Duodenal mucosa (tissue), 2 donors: Measurements from ENCODE around the gene GARNL3.

Experiments
- H3K27ac ChIP-seq: one replicate; pipeline ENCODE4 v1.7.0; 2013; ENCODE audit warnings: low read depth, low read length
- H3K27me3 ChIP-seq, 2 donors: one replicate each; pipeline ENCODE4 v1.7.0; 2013; ENCODE audit warnings: low read length in 2 of 2, control low read depth in 1 of 2; ENCODE audit not compliant: insufficient read depth in 2 of 2, control insufficient read depth in 1 of 2
- H3K36me3 ChIP-seq, 2 donors: one replicate each; pipeline ENCODE4 v1.7.0; 2013; ENCODE audit warnings: low read length in 2 of 2, control low read depth in 1 of 2; ENCODE audit not compliant: insufficient read depth in 2 of 2, control insufficient read depth in 1 of 2
- H3K4me1 ChIP-seq, 2 donors: one replicate each; pipeline ENCODE4 v1.7.0; 2013; ENCODE audit warnings: low read length in 2 of 2, control low read depth in 1 of 2; ENCODE audit not compliant: insufficient read depth in 2 of 2, control insufficient read depth in 1 of 2
- H3K4me3 ChIP-seq, 2 donors: one replicate each; pipeline ENCODE4 v1.7.0; 2013; ENCODE audit warnings: low read length in 2 of 2, low read depth in 1 of 2
- H3K9ac ChIP-seq, 2 donors: one replicate each; pipeline ENCODE4 v1.7.0; 2013; ENCODE audit warnings: low read length in 2 of 2, low read depth in 1 of 2
- H3K9me3 ChIP-seq, 2 donors: one replicate each; pipeline ENCODE4 v1.7.0; 2013; ENCODE audit warnings: low read length in 2 of 2, control low read depth in 1 of 2; ENCODE audit not compliant: control insufficient read depth in 1 of 2

The GARNL3 gene

DNA sequence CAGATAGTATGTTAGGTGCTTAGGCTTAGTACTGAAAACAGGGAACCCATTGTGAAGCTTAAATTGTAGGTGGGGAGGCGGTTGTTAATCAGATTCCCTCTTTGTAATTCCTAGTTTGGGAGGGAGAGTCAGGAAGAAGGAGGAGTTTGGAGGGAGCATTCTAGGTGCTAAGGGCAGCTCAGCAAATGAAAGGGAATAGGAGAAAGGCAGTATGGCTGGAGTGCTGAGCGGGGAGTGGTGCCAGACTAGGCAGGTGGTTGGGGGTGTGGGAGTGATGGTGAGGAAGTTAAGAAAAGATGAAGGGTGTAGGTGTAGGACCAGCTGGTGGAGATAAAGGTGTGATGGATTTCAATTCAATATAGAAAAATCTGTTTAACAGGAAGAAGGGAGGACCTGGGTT is 11.1 kb upstream of the GARNL3 start:
- Histone ChIP-seq H3K9me3 (no peaks in the 10 kb centered on the region), H3K27me3 (no peaks in the 10 kb centered on the region), H3K36me3 (no peaks in the 10 kb centered on the region), H3K9ac (no peak overlapping the region), H3K4me1 (no peaks in the 10 kb centered on the region), H3K27ac (no peak overlapping the region), H3K4me3 (no peak overlapping the region)

DNA sequence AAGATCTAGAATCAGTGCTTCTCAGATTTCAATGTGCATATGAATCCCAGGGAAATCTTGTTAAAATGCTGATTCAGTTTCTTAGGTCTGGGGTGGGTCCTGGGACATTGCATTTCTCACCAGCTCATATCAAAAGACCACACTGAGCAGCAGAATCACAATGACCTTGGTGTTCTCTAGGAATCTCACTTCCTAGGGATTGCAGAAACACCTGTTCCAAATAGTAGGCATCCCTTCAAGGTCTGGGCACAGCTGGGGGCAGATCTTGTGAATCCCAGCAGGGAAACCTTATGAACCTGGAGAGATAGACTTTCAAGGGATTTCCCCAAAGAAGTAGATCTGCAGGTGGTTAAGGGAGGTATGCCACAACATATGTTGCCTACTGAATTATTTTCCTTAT is 8.9 kb upstream of the GARNL3 start:
- H3K9me3 ChIP-seq: no peaks in the 10 kb centered on the region
- no peaks in the 10 kb centered on the region for H3K27me3 ChIP-seq
- H3K27ac ChIP-seq: no peak overlapping the region
- H3K36me3 ChIP-seq: no peaks in the 10 kb centered on the region
- no peak overlapping the region for H3K9ac ChIP-seq
- no peaks in the 10 kb centered on the region for H3K4me1 ChIP-seq
- no peak overlapping the region for H3K4me3 ChIP-seq

DNA sequence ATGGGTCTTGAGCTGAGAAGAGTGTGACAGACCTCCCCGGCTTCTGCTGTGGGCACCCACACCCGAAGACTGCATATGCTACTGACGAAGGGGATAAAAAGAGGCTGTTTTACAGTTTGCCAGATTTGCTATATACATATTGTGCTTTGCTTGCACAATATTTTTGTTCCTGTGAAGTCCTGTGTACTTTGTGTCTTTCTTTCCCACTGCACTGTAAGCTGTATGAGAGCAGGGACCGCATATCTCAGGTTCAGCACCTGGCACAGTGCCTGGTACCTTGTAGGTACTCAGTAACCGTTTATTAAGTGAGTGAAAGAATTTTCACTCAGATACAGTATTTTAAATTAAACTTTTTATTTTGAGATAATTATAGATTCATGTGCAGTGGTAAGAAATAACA is 8.2 kb upstream of the GARNL3 start:
- no peaks in the 10 kb centered on the region for H3K9me3 ChIP-seq
- no peaks in the 10 kb centered on the region for H3K36me3 ChIP-seq
- no peaks in the 10 kb centered on the region for H3K4me1 ChIP-seq
- no peak overlapping the region for H3K9ac ChIP-seq
- no peaks in the 10 kb centered on the region for H3K27me3 ChIP-seq
- no peak overlapping the region for H3K4me3 ChIP-seq
- H3K27ac ChIP-seq: no peak overlapping the region

DNA sequence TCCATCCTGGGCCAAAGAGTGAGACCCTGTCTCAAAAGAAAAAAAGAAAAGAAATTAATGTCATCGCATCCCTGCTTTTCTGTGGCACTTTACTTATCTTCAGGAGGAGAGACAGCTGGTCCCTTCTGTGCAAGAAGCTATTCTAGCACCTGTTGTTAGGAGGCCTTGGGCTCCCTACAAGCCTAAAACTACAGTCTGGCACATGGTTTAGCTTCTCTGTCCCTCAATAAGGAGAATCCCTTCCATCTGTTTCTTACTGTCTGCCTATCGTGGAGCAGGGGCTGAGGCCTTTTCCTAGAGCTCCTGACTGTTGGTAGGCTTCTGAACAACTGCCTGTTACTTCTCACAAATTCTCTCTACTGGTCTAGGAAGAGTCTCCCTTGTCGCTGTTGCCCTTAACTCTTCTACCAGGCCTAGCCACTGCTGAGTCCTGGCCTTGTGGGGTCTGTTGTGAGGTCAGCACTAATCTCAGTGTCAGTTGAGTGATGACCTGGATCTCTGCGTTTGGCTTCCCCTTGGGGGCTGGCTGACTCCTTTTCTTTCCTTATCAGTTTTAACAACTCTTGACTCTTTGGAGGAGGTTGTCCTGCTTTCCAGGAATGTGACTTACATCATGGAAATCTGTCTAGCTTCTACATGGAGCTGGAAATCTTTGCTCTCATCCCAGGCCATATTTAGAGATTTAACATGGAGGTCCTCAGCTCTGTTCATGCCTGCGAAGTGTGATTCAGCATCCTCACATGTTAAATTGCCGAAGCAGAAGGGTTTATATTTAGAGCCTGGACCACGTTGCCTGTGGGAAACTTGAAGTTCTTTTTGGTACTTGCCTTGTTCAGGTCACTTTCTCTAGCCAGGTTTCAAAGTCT is 5.7 kb upstream of the GARNL3 start:
- no peak overlapping the region for H3K4me3 ChIP-seq
- no peak overlapping the region for H3K9ac ChIP-seq
- H3K36me3 ChIP-seq: no peaks in the 10 kb centered on the region
- no peaks in the 10 kb centered on the region for H3K4me1 ChIP-seq
- no peak overlapping the region for H3K27ac ChIP-seq
- H3K9me3 ChIP-seq: no peaks in the 10 kb centered on the region
- H3K27me3 ChIP-seq: no peaks in the 10 kb centered on the region

DNA sequence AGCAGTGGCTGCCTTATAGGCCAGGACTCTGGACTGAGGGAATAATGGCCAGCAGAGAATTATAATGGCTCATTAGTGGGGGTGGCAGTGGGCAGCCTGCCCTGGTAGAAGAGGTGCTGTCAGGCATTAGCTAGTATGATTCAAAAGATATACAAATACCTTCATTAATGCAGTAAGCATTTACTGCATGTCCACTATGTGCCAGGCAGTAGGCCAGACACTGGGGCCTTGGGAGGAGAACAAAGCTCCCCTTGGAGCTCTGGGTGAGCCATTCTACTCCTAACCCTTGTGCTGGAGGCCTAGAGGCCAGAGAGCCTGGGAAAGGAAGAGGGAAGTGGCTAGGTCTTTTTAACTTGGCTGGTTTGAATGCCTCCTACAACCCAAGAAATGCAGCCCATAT is 2.0 kb upstream of the GARNL3 start:
- no peaks in the 10 kb centered on the region for H3K4me1 ChIP-seq
- H3K27ac ChIP-seq: no peak overlapping the region

DNA sequence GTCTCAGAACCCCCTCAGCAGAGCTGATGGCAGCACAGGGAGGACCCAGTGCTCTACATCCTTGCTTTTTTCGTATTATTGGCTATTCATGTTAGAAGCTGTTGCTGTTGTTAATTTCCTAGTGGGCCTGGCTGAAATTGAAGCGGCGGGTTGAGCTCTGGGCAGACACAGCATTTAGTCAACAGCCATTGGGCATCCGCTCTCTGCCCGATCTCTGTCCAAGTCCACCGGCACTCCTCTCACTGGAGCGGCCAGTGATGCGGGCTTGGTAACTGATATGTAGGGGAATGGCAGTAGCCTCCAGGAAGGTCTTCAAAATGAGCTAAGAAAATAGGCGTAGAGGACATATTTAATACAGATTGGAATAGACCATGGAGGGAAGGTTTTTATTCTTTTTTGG is 1.3 kb upstream of the GARNL3 start:
- Histone ChIP-seq H3K4me3 (no peak overlapping the region), H3K27me3 (no peaks in the 10 kb centered on the region), H3K9me3 (no peaks in the 10 kb centered on the region), H3K9ac (no peak overlapping the region), H3K36me3 (no peaks in the 10 kb centered on the region), H3K4me1 (no peaks in the 10 kb centered on the region), H3K27ac (no peak overlapping the region)

More for the DNA sequence above, 2.0 kb upstream of the GARNL3 start:
- H3K27me3 ChIP-seq: no peaks in the 10 kb centered on the region
- no peaks in the 10 kb centered on the region for H3K36me3 ChIP-seq
- H3K9me3 ChIP-seq: no peaks in the 10 kb centered on the region
- no peak overlapping the region for H3K4me3 ChIP-seq
- no peak overlapping the region for H3K9ac ChIP-seq

DNA sequence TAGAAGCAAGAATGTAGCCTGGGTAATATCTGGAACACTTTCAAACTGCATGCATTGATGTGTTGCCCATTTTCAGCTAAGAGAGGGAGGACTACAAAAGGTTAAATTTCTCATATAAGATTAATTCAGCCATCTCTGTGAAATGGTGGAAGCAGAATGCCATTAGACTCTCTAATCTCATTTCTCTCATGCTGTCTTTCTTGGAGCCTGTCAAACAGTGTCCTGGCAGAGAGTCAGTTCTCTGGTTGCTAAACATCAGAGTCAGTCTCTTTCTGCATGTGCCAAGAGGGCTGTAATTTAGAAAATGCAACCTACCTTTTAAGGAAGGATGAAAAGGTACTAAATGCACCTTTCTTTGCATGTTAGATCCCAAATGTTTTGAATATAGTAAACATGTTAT is 910 bp upstream of the GARNL3 start:
- no peak overlapping the region for H3K27ac ChIP-seq
- H3K27me3 ChIP-seq: no peaks in the 10 kb centered on the region
- H3K4me3 ChIP-seq: no peak overlapping the region
- H3K9me3 ChIP-seq: no peaks in the 10 kb centered on the region
- H3K36me3 ChIP-seq: no peaks in the 10 kb centered on the region
- no peak overlapping the region for H3K9ac ChIP-seq
- H3K4me1 ChIP-seq: no peaks in the 10 kb centered on the region

DNA sequence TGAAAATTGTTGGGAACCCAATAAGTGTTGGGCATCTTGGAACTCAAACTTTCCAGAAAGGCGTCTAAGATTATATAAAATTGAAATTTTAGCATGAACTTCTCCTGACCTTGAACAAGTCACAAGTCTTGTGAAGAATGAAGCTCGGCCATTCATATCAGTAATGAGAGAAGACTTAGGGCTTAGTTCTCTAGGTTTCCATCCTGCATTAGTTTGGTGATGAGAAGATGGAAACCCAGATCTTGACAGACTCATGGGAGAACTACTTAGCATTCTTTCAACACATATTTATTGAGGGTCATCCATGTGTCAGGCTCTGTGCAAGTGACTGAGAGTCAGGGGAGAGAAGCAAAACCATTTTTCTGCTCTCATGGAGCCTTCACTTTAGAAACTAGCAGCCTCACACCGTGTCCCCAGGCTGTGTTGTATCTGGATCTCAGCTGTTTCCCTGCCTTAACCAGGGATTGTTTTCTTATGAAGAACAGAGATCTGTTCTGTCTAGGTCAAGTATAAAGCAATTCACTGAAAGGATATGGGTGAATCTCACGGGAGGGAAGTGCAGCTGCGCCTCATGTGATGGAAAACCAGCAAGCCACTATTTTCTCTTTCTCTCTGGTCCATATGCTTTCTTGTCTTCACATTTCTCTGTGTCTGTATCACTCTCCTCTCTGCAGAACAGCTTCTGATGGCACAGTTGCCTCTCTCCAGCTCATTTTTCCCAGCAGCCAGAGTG is 3.4 kb downstream of the GARNL3 start:
- no peak overlapping the region for H3K9ac ChIP-seq
- H3K27me3 ChIP-seq: no peaks in the 10 kb centered on the region
- no peaks in the 10 kb centered on the region for H3K4me1 ChIP-seq
- no peak overlapping the region for H3K27ac ChIP-seq
- H3K9me3 ChIP-seq: no peaks in the 10 kb centered on the region
- no peak overlapping the region for H3K4me3 ChIP-seq
- no peaks in the 10 kb centered on the region for H3K36me3 ChIP-seq

DNA sequence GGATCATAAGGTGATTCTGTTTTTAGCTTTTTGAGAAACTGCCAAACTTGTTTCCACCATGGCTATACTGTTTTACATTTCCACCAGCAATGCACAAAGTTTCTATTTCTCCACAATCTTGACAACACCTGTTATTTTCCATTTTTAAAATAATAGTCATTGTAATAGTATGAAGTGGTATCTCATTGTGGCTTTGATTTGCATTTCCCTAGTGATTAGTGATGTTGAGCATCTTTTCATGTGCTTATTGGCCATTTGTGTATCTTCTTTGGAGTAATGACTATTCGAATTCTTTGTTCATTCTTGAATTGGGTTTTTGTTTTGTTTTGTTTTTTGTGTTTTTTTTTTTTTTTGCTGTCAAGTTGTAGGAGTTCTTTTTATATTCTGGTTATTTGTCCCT is 4.9 kb downstream of the GARNL3 start:
- Histone ChIP-seq H3K36me3 (no peaks in the 10 kb centered on the region), H3K4me1 (no peaks in the 10 kb centered on the region), H3K9me3 (no peaks in the 10 kb centered on the region), H3K4me3 (no peak overlapping the region), H3K27ac (no peak overlapping the region), H3K9ac (no peak overlapping the region), H3K27me3 (no peaks in the 10 kb centered on the region)

DNA sequence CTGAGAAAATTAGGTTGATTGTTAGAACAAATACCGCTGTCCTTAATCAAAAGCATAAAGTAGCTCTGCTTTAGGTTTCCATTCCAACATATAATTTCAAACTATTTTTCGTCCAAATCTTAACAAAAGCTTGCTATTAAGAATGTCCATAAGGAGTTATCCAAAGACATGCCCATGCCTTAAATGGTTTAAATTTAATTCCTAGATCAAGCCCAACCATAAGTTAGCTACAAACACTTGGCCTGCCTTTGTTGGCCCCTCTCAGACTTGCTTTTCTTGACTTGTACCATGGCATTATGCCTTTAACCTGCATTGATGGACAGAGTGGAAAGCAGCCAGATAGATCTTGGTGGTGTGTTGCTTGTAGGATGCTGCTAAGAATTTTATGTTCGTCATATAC is 8.8 kb downstream of the GARNL3 start:
- Histone ChIP-seq H3K9ac (no peak overlapping the region), H3K4me1 (no peaks in the 10 kb centered on the region), H3K4me3 (no peak overlapping the region), H3K36me3 (no peaks in the 10 kb centered on the region), H3K27ac (no peak overlapping the region), H3K9me3 (no peaks in the 10 kb centered on the region), H3K27me3 (no peaks in the 10 kb centered on the region)
